Stimulated activated CD8-positive, alpha-beta memory T cell treated with anti-CD3 and anti-CD28 coated beads, Interleukin-15, amount 100 ng/mL, for 24 hours (primary cell): ENCODE results near the gene TMEM178B.

ENCODE experiments used
- DNase-seq: peaks from one replicate; pipeline ENCODE4 v3.0.0-alpha.2; 2020; ENCODE audit warnings: low read depth

TMEM178B gene

GRCh38 chr7:141477865-141478264 lies 404.0 kb downstream of the TMEM178B start:
- DNase-seq: no peak

- no peak for DNase-seq
Measured at GRCh38 chr7:141478845-141479244, 405.0 kb downstream of the TMEM178B start.

- no peak for DNase-seq
Measured at GRCh38 chr7:141480953-141481352, 407.1 kb downstream of the TMEM178B start.

- DNase-seq: no peak
Measured at GRCh38 chr7:141481971-141482370, 408.1 kb downstream of the TMEM178B start.

GRCh38 chr7:141483044-141483443 lies 409.2 kb downstream of the TMEM178B start:
- no peak for DNase-seq

GRCh38 chr7:141484907-141485306 lies 411.0 kb downstream of the TMEM178B start:
- DNase-seq: no peak

- no peak for DNase-seq
Measured at GRCh38 chr7:141486959-141487358, 413.1 kb downstream of the TMEM178B start.

- no peak for DNase-seq
Measured at GRCh38 chr7:141490474-141490873, 416.6 kb downstream of the TMEM178B start.

- DNase-seq: no peak
Measured at GRCh38 chr7:141495057-141495456, 421.2 kb downstream of the TMEM178B start.

- DNase-seq: no peak
Measured at GRCh38 chr7:141497391-141497790, 423.5 kb downstream of the TMEM178B start.

- no peak for DNase-seq
Measured at GRCh38 chr7:141500608-141501007, 426.7 kb downstream of the TMEM178B start.

- no peak for DNase-seq
Measured at GRCh38 chr7:141501451-141501850, 427.6 kb downstream of the TMEM178B start.

GRCh38 chr7:141511316-141511675 lies 437.4 kb downstream of the TMEM178B start:
- no peak for DNase-seq

GRCh38 chr7:141511676-141512396 lies 438.0 kb downstream of the TMEM178B start:
- DNase-seq: no peak

- DNase-seq: no peak
Measured at GRCh38 chr7:141512597-141512996, 438.7 kb downstream of the TMEM178B start.

GRCh38 chr7:141513720-141514119 lies 439.9 kb downstream of the TMEM178B start:
- no peak for DNase-seq

- no peak for DNase-seq
Measured at GRCh38 chr7:141515941-141516340, 442.1 kb downstream of the TMEM178B start.

- no peak for DNase-seq
Measured at GRCh38 chr7:141519623-141520022, 445.8 kb downstream of the TMEM178B start.

- DNase-seq: no peak
Measured at GRCh38 chr7:141522657-141523342, 448.9 kb downstream of the TMEM178B start.

GRCh38 chr7:141525973-141526514 lies 452.2 kb downstream of the TMEM178B start:
- no peak for DNase-seq

GRCh38 chr7:141527076-141527475 lies 453.2 kb downstream of the TMEM178B start:
- DNase-seq: no peak

GRCh38 chr7:141528399-141528798 lies 454.5 kb downstream of the TMEM178B start:
- DNase-seq: no peak
